Cerebellar nuclear complex (tissue), 1 donor: ENCODE results near the gene KCNJ4.

Source experiments
- DNase-seq, 2 experiments: peaks; one replicate each; lab custom pipeline; 2025; lab: John Stamatoyannopoulos, UW

Gene KCNJ4

DNA sequence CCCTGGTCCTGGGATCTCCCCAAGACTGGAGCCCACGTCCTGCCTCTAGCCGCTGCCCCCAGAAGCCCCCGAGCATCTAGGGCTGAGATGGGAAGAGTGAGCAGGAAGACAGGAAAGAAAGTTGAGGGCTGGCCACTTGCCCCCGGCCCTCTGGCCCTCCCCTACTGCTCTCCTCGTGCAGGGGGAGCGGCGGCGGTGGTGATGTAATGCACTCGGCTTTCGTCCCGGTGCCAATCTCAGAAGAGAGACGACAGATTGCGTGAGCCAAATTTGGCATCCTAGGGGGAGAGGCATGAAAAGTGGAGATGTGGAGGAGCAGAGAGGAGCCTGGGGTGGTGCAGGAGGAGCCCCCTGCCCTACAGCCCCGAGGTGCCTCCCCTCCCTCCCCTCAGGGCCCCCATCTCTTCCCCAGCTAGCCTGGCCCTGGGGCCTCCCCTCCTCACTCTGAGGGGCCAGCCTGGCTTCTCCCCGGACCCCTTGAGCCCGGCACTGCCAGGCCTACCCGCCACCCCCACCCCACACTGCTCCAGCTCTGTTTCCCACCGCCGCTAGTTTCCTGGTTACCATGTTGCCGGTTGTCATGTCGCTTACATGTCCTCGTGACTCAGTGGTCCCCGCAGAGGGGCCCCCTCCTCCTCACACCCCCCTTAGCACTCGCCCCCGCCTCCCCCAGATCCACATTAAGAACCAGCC lies 2.5 kb downstream of the KCNJ4 start:
- DNase-seq: no peak

DNA sequence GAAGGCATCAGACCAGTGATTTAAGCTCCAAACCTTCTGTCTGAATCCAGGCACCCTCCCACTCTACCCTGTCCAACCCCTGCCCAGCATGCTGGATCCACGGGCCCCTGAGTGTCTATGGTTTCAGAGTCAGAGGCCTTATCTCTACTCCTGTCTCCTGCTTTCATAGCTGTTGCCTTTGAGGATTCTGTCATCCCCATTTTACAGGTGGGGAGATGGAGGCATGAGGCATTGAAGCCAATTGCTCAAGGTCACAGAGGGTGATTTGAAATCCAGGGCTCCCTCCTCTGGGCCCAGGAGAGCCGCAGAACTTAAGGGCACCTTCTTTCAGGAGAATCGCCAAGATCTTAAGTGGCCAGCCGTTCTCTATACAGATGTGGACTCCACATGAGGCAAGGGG lies 3.1 kb downstream of the KCNJ4 start:
- no peak for DNase-seq

GRCh38 chr22:38451404-38451803 lies 3.6 kb downstream of the KCNJ4 start:
- no peak for DNase-seq

DNA sequence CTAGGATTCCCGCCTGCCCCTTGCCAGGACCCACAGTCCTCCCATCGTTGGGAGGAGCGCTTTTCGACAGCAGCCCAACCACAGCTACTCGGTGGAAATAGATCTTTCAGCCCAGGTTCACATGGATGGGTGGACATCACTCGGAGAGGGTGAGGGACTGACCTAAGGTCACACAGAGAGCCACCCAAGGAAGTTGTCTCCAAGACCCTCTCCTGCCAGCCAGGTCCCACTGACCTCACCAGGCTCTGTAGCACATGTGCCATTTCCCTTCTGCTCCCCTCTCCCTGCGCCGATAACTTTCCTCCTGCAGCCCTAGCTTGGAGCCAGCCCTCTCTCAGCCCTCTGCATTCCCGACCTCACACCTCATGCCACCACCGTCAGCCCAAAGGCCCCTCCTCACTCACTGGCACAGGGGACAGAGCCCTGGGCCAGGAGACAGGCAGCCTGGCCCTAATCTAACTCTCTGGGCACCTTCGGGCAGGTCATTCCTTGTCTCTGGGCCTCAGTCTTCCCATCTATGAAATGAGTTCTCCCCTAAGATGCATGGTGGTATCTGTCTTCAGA lies 4.7 kb downstream of the KCNJ4 start:
- DNase-seq: no peak

- no peak for DNase-seq
Observed at GRCh38 chr22:38449776-38450175, 5.2 kb downstream of the KCNJ4 start.

DNA sequence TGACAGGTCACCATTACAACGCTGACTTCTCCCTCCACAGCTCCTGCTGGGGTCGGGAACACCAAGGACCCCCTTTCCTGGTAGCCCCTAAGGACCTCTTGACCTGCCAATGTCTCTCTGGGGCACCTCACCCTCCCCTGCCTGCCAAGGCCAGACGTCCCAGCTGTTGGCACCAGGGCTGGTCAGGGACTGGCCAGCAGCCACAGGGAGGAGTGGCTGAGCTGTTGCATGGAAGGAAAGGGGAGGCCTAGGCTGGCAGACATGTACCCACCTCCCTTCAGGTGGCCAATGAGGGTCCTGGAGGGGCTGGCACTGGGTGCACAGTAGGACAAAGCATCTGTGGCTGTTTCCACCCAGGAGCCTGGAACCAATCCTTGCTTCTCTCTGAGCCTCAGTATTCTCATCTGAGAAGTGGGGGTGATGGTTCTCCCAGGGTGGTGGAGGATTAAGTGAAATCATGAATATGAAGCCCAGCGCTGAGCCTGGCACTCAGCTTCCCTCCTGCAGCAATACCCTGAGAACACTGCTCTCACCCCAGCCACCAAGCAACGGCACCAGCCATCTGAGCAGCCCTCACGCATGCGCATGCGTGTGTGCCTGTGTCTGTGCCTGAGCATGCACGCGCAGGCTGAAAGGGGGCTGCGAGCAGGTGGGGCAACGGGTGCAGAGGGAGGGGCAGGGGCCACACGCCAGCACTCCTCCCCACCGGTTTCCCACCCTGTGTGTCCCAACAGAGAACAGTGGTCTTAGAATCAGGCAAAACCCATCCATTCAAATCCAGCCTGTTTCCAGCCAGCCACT lies 5.9 kb downstream of the KCNJ4 start:
- no peak for DNase-seq

DNA sequence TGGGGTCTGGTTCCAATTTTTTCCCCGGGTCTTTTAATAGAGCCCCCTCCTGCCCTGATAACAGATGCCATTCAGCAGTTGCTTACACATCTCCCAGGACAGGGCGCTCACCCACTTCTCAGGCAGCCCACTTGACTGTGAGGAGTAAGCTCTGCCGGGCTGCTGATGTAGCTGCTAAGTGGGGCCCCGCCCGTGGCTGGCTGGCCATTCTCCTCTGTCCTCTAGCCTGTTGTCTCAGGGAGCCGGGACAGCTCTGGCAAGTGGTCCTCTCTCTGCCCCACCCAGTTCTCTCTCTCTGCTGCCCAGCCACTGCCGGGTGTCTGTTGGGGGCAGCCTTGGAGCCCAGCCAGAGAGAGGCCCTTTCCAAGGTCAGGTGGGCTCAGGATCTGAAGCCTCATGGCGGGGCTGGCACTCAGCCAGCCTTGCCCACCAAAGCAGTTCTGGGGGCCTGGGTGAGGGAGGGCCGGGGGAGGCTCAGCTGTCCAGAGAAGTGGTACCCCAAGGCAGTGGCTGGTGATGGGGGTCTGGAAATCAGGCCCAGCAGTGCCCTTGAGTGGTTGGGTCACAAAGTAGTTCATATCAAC lies 8.9 kb downstream of the KCNJ4 start:
- no peak for DNase-seq

- DNase-seq: no peak
Observed at GRCh38 chr22:38444783-38445182, 10.2 kb downstream of the KCNJ4 start.

- no peak for DNase-seq
Observed at GRCh38 chr22:38443628-38444521, 11.1 kb downstream of the KCNJ4 start.

- DNase-seq: no peak
Observed at GRCh38 chr22:38442967-38443627, 11.9 kb downstream of the KCNJ4 start.

GRCh38 chr22:38441620-38442287 lies 13.2 kb downstream of the KCNJ4 start:
- DNase-seq: no peak

DNA sequence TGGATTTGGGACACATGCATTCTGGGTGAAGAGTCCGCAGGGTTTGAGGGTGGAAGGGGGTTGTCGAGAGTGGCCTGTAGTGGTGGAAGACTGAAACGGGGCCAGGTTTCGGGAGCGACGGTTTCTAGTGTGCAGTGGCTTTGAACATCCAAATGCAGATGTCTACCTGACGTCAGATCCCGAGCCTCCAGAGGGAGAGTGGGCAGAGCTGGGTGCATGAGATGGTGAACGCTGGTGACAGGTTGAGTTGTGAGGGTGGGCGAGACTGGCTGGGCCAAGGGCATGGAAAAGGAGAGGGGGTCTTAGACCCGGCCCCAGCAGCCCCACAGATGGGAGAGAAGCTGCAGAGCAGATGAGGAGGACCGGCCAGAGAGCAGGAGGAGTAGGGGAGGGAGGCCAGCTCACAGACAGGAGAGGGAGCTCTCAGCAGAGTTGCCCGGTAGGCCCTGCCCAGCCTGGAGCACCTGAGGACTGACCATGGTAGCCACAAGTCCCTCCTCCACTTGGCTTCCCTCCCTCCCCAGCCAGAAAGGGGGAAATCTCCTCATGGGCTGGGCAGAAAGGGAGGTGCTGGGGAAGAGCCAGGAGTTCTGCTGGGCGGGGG lies 14.2 kb downstream of the KCNJ4 start:
- no peak for DNase-seq

DNA sequence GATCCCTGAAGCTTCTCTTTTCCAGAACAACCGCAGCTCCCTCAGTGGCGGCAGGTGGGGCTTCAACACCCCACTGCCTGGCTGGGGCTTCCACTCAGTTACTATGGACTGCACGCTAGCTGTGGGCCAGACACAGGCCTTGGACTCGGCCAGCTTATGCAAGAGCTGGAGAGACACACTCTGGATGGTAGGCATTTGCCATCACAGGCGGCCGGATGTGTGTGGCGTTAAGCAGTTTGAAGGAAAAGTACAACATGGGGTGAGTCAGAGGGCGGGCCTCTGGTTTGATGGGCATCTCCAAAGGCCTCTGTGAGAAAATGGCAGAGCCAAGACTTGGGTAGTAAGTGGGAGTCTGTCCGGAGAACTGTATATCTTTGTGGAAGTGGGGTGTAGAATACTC lies 17.6 kb downstream of the KCNJ4 start:
- no peak for DNase-seq

DNA sequence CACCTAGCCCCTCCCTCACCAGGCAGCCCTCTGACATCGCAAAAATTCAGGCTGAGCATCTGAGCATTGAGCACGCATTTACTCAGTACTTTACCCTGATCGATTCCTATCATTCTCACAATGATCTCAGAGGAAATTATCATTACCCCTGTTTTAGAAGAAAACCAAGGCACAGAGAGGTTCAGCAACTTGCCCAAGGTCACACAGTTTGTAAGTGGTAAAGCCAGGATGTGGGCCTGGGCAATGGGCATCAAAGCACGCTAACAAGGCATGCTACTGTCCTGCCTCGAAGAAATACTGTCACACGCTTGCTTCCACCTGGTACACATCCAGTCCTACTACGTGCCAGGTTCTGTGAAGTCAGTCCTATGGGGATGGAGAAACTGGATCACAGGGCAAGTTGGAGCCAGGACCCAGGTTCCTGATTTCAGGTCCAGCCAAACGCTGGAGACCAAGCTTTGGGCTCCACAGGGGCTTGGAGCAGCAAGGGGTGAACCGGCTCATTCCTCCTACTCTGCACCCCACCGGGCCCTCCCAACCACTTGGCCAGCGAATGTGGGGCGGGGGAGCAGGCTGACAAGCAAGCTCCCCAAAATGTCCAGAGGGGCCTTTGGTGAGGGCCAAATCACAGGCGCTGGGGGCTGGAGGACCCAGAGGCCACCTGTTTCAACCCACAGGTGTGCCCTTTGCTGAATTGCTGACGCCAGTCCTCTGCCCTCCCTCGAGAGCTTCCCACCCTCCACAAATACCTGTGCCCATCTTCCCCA lies 18.2 kb downstream of the KCNJ4 start:
- no peak for DNase-seq

DNA sequence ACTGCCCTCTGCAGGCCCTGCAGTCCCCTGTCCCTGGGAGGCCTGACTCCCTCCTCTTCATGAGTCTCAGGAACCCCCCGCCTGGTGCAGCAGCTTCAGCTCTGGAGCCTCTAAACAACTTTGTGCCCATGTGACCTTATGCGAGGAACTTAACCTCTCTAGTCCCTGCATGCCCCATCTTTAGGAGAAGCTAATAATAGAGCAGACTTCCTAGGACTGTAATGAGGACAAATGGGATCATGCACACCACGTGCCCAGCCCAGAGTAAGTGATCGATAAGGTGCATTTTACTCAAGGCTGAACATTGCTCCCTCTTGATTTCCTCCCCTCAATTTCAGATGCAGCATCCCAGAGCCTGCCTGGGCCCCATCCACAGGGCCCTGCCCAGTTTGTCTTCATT lies 19.0 kb downstream of the KCNJ4 start:
- no peak for DNase-seq

DNA sequence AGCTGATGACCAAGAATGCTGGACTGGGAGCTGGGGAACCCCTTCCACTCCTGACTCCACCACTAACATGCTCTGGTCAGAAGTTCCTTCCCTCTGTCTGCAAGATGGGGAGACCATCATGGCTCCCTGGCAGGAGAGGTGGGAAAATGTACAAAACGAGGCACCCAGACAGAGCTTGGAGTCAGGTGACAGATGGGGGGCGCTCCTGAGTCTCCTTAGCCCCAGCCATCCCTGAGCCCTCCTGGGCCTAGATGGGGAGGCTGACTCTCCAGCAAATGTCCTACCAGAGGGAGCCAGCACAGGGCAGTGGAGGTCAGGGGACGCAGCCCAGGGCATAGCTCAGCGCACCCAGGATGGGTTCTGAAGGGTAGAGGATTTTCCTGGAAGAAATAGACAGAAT lies 20.0 kb downstream of the KCNJ4 start:
- no peak for DNase-seq

- DNase-seq: no peak
Observed at GRCh38 chr22:38433871-38434270, 21.1 kb downstream of the KCNJ4 start.

GRCh38 chr22:38432264-38432663 lies 22.7 kb downstream of the KCNJ4 start:
- no peak for DNase-seq

GRCh38 chr22:38431266-38432010 lies 23.6 kb downstream of the KCNJ4 start:
- no peak for DNase-seq
